Skeletal muscle satellite cell (primary cell): Measurements from ENCODE around the gene CCDC24.

ENCODE experiments used
- H3K27me3 ChIP-seq: 2 replicates; pipeline ENCODE4 v1.7.0; 2013; ENCODE audit warnings: low read length; ENCODE audit not compliant: control insufficient read depth, insufficient read depth
- H3K36me3 ChIP-seq: 2 replicates; pipeline ENCODE4 v1.7.0; 2013; ENCODE audit warnings: mild to moderate bottlenecking, control low read depth, low read length; ENCODE audit not compliant: insufficient read depth
- H3K4me1 ChIP-seq: 2 replicates; pipeline ENCODE4 v1.7.0; 2013; ENCODE audit warnings: low read length; ENCODE audit not compliant: control insufficient read depth, insufficient read depth
- H3K4me2 ChIP-seq: 2 replicates; pipeline ENCODE4 v1.7.0; 2013; ENCODE audit warnings: mild to moderate bottlenecking, low read length
- H3K4me3 ChIP-seq: 2 replicates; pipeline ENCODE4 v1.7.0; 2013; ENCODE audit warnings: low read length
- H3K9ac ChIP-seq: 2 replicates; pipeline ENCODE4 v1.7.0; 2013; ENCODE audit warnings: mild to moderate bottlenecking, low read depth, low read length, moderate library complexity
- H3K9me3 ChIP-seq: replicated peaks from 2 replicates; pipeline ENCODE4 v1.7.0; 2013; ENCODE audit warnings: mild to moderate bottlenecking, control low read depth, low read length

The CCDC24 gene

DNA sequence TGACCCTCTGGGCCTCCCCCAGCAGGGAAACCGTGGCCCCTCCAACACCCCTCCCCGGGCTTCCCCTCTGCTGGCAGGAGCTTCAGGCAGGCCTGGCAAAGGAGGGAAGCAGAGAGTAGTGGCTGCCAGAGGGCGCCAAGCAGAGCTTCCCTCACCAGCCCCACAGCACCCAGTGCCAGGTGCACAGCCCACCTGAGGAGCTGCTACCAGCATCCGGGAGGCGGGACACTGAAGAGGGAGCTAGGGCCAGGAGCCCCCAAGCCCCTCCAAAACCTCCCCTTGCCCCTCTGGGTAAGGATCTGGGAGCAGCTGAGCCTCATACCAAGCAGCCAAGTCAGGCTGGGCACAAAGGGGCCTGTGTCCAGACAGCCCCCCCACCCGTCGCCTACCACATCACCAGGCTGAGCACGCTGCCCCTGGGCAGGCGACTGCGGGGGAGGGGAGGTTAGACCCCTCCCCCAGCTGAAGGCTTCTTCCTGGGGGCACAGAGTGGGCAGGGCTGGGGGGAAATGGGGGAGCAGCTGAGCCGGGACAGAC, 19.6 kb downstream of the CCDC24 start:
- H3K9me3 ChIP-seq, result no peaks in the 10 kb centered on the region
- H3K9ac ChIP-seq, result no peak overlapping the region
- H3K4me3 ChIP-seq, result no peak overlapping the region
- peaks cover 1% of the 10 kb centered on the region for H3K4me1 ChIP-seq
- peaks cover 4% of the 10 kb centered on the region for H3K27me3 ChIP-seq
- H3K4me2 ChIP-seq, result no peak overlapping the region
- H3K36me3 ChIP-seq, result no peaks in the 10 kb centered on the region

DNA sequence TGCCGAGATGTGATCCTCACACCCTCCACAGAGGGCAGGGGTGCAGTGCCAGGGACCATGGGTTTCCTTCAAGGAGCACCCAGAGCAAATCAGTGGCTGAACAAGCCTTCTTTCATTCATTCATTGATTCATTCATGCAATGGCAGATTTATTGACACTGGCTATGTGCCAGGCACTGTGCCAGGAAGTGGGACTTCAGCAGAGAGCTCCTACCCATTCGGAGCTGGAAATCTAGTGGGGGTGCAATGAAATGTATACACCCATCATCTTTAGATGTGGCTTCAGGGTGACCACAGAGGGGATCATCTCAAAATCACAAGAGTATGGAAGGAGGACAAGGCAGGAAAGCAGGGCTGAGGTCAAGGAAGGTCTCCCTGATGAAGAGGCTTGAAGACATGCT, 21.0 kb downstream of the CCDC24 start:
- Histone ChIP-seq H3K4me3 (no peak overlapping the region), H3K27me3 (peaks cover 4% of the 10 kb centered on the region), H3K4me2 (no peak overlapping the region), H3K9me3 (no peaks in the 10 kb centered on the region), H3K9ac (no peak overlapping the region), H3K4me1 (no peaks in the 10 kb centered on the region), H3K36me3 (no peaks in the 10 kb centered on the region)

GRCh38 chr1:44012941-44013609, 21.7 kb downstream of the CCDC24 start:
- Histone ChIP-seq H3K9ac (no peak overlapping the region), H3K4me1 (no peaks in the 10 kb centered on the region), H3K4me2 (no peak overlapping the region), H3K36me3 (no peaks in the 10 kb centered on the region), H3K4me3 (no peak overlapping the region), H3K9me3 (no peaks in the 10 kb centered on the region), H3K27me3 (peaks cover 4% of the 10 kb centered on the region)

DNA sequence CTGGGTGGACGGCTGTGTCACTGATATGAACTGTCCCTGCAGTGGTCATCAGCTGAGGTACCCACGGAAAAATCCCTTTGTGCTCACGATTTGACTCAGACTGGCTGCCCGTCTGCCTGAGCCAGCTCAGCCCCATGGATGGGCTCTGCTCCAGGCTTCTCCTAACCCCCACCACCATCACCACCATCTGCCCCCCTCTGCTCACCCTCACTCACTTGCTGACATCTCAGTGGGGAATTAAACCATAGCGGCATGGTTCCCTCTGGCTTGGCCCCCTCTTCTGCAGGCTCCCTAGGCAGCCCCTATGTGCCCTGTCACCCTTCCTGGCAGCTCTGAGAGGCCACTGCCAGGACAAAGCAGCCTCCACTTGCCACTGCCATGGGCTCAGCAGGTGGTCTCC, 22.6 kb downstream of the CCDC24 start:
- Histone ChIP-seq H3K4me3 (no peak overlapping the region), H3K4me2 (no peak overlapping the region), H3K27me3 (peaks cover 4% of the 10 kb centered on the region), H3K9ac (no peak overlapping the region), H3K9me3 (no peaks in the 10 kb centered on the region), H3K36me3 (no peaks in the 10 kb centered on the region), H3K4me1 (no peaks in the 10 kb centered on the region)

DNA sequence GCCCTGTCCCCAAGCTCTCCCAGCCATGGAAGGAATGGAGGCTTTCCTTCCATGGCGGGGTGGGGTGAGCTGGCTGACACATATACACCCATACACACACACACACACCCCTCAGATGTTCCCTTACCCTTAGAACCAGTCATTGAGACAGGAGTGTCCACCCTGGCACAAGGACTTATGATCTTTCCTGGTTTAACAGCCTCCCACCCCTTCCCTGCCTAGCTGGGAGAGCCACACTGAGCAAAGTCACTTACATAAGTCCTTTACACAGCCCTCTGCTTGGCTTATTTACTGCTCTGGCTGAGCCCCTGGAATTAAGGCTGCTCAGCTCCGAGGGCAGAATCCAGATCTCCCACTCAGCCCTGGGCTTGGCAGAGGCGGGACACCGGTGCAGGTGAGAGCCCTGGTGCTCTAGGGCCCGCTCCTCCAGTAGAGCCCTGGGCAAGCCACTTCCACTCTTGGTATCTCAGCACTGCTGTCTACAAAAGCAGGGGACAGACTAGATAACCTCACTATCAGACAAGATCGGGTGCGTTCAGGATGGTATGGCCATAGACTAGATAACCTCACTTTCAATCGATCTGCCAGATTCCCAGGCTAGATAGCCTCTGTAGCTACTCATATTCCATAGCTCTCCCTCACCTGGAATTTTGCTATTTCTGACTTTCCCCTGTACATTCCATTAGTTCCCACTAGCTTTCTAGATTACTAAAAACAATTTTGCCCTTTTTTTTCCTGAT, 23.1 kb downstream of the CCDC24 start:
- Histone ChIP-seq H3K27me3 (peaks cover 4% of the 10 kb centered on the region), H3K4me1 (no peaks in the 10 kb centered on the region), H3K36me3 (no peaks in the 10 kb centered on the region), H3K9ac (no peak overlapping the region), H3K4me2 (no peak overlapping the region), H3K9me3 (no peaks in the 10 kb centered on the region), H3K4me3 (no peak overlapping the region)

GRCh38 chr1:44015206-44015605, 23.8 kb downstream of the CCDC24 start:
- no peak overlapping the region for H3K9ac ChIP-seq
- H3K4me2 ChIP-seq, result no peak overlapping the region
- peaks cover 4% of the 10 kb centered on the region for H3K27me3 ChIP-seq
- H3K4me1 ChIP-seq, result no peaks in the 10 kb centered on the region
- no peaks in the 10 kb centered on the region for H3K9me3 ChIP-seq
- H3K36me3 ChIP-seq, result no peaks in the 10 kb centered on the region
- no peak overlapping the region for H3K4me3 ChIP-seq

DNA sequence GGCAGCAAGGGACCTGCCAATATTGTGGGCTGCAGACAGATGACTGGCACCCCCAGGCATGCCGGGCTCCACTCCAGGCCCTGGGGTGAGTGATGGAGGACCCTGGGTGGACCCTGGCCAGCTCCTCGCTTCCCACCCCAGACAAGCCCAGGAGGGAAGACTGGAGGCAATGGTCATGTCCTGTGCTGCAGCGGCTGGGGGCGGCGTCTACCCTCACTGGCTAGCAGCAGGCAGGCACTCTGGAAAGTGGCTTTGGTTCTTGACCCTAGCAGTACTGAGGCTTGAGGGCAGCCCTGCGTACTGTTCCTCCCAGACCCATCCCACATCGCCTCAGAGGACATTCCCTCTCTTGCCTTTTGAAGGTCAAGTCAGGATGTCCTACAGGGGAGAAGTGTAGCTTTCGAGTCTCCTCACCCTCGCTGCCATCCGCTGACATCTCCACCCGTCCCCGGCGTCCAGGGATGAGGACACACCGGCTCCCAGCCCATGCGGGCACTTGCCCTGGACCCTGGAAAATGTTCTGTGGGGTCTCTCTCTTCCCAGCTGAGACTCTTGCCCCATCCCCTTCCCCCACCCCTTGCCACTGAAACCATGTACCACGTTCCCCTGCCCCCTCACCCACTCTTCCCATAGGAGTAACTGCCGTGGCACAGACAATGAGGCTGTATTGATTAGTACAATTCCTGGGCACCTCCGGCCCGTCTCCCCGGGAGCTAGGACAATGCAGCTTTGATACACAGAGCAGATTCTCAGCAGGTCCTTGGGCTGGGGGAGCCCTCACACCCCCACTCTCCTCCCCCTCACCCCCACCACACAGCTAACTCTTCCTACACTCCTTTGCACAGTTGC, 24.9 kb downstream of the CCDC24 start:
- H3K4me2 ChIP-seq, result no peak overlapping the region
- no peak overlapping the region for H3K9ac ChIP-seq
- H3K4me1 ChIP-seq, result no peaks in the 10 kb centered on the region
- H3K4me3 ChIP-seq, result no peak overlapping the region
- H3K36me3 ChIP-seq, result no peaks in the 10 kb centered on the region
- H3K9me3 ChIP-seq, result no peaks in the 10 kb centered on the region
- H3K27me3 ChIP-seq, result peaks cover 4% of the 10 kb centered on the region

GRCh38 chr1:44016890-44017400, 25.5 kb downstream of the CCDC24 start:
- no peaks in the 10 kb centered on the region for H3K36me3 ChIP-seq
- no peak overlapping the region for H3K4me3 ChIP-seq
- H3K9ac ChIP-seq, result no peak overlapping the region

GRCh38 chr1:44019466-44019948, 28.1 kb downstream of the CCDC24 start:
- Histone ChIP-seq H3K4me3 (no peak overlapping the region), H3K36me3 (no peaks in the 10 kb centered on the region), H3K4me2 (no peak overlapping the region), H3K27me3 (no peaks in the 10 kb centered on the region), H3K4me1 (no peaks in the 10 kb centered on the region), H3K9me3 (no peaks in the 10 kb centered on the region), H3K9ac (no peak overlapping the region)

More at GRCh38 chr1:44016890-44017400, 25.5 kb downstream of the CCDC24 start:
- Histone ChIP-seq H3K4me2 (no peak overlapping the region), H3K27me3 (peaks cover 4% of the 10 kb centered on the region), H3K9me3 (no peaks in the 10 kb centered on the region), H3K4me1 (no peaks in the 10 kb centered on the region)

DNA sequence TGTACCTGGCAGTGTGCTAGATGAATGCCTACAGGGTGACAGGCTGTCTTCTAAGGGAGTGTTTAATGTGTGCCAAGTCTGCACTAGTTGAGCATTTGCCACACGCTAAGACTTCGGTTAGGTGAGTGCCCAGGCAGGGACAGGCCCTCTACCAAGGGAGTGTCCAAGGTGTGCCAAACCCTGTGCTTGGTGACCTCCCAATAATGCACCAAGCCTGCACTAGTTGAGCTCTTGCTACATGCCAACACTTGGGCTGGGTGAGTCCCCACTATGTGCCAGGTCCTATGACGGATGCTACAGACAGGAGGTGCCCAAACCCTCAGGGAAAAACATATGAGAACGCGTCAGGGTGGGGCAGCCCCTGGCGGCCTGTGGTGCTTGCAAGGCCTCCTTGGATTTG, 29.1 kb downstream of the CCDC24 start:
- Histone ChIP-seq H3K36me3 (no peaks in the 10 kb centered on the region), H3K4me1 (no peaks in the 10 kb centered on the region), H3K9ac (no peak overlapping the region), H3K4me3 (no peak overlapping the region), H3K27me3 (no peaks in the 10 kb centered on the region), H3K4me2 (no peak overlapping the region), H3K9me3 (no peaks in the 10 kb centered on the region)

DNA sequence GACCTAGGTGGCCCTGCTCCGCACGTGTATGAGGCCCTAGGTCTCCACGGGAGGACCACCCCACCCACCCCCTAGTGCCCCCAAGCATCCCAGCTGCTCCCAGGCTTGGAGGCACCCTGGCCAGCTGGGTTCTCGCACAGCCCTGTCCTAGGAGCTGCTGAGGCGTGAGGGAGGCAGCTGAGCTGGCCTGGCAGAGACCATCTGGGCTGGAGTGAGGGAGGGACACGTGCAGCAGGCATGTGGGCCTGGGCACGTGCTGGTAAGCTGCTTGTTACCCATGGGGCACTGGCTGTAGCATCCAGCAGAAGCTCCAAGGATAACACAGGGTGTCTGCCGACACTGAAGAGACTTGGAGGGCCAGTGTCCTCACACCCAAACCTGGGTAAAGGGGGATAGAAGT, 29.8 kb downstream of the CCDC24 start:
- no peak overlapping the region for H3K4me2 ChIP-seq
- H3K27me3 ChIP-seq, result no peaks in the 10 kb centered on the region
- no peaks in the 10 kb centered on the region for H3K4me1 ChIP-seq
- H3K4me3 ChIP-seq, result no peak overlapping the region
- H3K9me3 ChIP-seq, result no peaks in the 10 kb centered on the region
- H3K9ac ChIP-seq, result no peak overlapping the region
- no peaks in the 10 kb centered on the region for H3K36me3 ChIP-seq
